Inflammatory macrophage (primary cell): ENCODE measurements around the gene GNG3.
A peak's percentile ranks its signal among the peaks of the same experiment; 100 is the strongest.
"Not testable (repeated sequence)": the region's sequence is repeated elsewhere in the genome, so short reads cannot be mapped to it uniquely, and the experiment has no call there.

Experiments
- DNase-seq, 2 donors: peaks; one replicate each; pipeline ENCODE4 v3.0.0-alpha.2; 2020 to 2022
- total RNA-seq, 18 experiments: gene quantifications; one replicate each; lab custom pipeline; 2026; ENCODE audit warnings: mixed read lengths in 6 of 18, inconsistent platforms in 2 of 18; lab: John Stamatoyannopoulos, UW

GNG3 gene
- 0 to 0.07 (median 0) reads per million in 18 experiments for total RNA-seq

DNA sequence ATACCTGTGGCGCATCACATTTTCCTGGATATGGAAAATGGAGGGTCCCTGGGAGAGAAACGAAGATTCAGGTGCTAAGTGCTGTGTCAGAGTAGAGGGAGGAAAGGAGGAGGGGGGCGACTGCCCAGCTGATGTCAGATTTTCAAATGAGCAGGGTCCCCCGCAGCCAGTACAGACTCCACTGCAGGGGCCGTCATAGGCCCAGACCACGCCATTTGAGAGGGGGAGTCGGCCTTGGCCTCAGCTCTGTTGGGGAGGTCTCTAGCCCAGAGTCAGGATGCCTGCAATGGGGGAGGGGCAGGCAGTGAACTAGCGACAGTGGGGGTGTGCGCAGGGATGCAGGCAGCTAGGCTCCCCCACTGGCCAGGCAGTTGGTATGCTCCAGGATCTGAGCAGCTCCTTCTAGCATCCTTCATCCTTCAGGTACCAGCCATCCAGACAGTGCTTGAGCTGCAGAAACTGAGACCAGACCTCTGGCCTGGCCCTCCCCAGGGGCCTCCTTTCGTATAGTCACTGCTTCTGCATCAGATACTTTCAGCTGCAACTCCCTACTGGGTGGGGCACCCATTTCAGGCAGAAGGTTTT lies at the start of gene GNG3, which contains the start of gene BSCL2:
GNG3 (plus strand) TSS at position 400 of the 585 bp plus-strand sequence. CDS start 620 bp downstream, outside the sequence.
BSCL2 (minus strand) TSS at position 148 of the 585 bp plus-strand sequence. CDS start 229 bp downstream, outside the sequence.
- DNase-seq, result no peak

DNA sequence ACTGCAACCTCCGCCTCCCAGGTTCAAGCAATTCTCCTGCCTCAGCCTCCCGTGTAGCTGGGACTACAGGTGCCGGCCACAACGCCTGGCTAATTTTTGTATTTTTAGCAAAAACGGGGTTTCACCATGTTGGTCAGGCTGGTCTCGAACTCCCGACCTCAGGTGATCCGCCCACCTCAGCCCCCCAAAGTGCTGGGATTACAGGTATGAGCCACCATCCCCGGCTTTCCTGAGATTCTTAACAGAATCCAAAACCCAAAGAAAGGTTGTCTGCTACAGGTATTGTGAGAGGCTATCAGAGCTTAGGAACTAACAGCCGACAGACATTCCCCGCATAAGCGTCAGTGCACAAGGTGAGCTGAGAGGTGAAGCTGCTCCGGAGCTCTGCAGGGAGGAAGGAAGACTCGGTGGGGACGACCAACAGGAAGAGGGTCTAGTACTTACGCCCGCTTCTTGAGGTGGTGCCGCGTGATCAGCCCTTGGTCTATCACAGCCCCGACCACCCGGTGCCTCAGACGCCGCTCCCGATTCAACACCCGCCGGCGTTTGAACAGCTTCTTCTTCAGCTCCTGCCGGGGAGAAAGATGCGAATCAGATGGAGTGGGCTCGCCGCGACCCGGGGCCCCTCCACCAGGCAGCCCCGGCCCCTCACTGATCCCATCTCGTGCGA lies 42.9 kb upstream of the GNG3 start:
- DNase-seq, result no peak

DNA sequence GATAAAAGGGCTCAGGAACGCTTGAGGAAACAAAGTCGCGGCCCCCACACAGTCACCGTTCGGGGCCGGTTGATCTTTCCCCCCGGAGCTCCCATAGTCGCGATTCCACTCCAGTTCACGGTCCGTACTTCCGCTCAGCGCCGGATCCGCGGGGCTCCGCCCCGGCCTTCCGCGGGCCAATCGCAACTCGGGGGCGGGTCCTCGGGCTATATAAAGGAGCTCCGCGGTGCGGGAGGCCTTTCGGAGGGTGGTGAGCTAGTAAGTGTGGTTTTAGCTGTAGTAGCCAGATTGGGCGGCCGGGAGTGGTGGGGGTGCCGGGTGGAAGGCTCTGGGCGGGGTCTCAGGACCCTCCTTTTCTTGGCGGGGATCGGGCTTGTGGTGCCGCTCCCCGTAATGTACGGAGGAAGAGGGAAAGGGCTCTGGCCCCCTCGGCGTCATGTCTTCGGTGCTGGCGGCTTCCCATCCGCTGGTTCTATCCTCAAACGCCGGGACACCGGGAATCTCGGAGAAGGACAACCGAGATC lies 42.3 kb upstream of the GNG3 start, which contains the start of the genes C11orf98 and CSKMT:
C11orf98 (minus strand) TSS at position 136 of the 524 bp plus-strand sequence; CDS start at position 95, 41 bp downstream.
CSKMT (plus strand) TSS at position 238 of the 524 bp plus-strand sequence. CDS start 568 bp downstream, outside the sequence.
- peak; percentile 95 to 96 for DNase-seq

DNA sequence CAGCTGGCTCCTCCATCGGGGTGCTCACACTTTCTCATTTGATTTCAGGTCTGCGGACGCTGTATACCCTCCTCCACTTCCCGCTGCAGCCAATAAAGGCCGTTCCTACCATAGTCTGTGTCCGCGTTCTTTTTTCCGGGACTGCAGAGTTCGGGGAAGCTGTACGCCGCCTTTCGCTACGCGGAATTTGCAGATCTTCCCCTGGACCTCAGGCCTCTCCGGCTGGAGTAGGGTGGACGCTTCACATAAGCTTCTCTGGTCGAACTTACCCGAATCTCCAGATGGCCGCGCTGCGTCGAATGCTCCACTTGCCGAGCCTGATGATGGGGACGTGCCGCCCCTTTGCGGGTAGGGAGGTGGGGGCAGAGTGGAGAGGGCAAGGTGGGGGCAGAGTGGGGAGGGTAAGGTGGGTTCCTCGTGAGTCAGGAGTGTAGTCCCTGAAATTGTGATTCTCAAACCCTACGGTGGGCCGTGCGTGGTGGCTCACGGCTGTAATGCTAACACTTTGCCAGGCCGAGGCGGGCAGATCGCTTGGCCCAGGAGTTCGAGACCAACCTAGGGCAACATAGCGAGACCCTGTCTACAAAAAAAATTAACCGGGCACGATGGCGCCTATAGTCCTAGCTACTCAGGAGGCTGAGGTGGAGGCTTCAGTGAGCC lies 41.7 kb upstream of the GNG3 start:
- DNase-seq, result peak; percentile 51 to 65

DNA sequence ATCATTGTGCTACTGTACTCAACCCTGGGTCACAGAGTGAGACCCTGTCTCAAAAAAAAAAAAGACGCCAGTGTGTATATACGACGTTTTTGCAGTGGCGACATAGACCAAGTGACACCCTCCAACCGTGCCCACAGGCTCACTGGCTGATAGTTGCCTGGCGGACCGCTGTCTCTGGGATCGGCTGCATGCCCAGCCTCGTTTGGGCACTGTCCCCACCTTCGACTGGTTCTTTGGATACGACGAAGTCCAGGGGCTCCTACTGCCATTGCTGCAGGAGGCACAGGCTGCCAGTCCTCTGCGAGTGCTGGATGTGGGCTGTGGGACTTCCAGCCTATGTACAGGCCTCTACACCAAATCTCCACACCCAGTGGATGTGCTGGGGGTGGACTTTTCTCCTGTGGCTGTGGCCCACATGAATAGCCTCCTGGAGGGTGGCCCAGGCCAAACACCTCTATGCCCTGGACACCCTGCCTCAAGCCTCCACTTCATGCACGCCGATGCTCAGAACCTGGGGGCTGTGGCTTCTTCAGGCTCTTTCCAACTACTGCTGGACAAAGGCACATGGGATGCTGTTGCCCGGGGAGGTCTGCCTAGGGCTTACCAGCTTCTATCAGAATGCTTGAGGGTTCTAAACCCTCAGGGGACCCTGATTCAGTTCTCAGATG lies 41.1 kb upstream of the GNG3 start:
- no peak for DNase-seq

DNA sequence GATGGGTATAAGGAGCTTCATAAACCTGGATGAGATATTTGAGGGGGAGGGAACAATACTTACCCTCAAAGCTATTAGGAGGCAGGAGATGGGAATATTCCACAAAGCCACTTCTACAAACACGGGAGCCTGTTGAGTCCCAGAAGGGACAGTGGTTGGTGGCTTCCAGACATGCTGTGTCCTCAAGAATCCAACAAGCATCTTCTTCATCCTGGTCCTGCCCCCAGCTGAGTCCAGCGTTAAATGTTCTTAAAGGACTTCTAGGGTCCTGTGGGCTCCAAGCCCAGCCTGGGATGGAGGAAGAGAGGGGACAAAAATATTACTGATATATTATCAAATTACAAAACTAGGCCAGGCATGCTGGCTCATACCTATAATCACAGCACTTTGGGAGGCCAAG lies 40.0 kb upstream of the GNG3 start:
- no peak for DNase-seq

DNA sequence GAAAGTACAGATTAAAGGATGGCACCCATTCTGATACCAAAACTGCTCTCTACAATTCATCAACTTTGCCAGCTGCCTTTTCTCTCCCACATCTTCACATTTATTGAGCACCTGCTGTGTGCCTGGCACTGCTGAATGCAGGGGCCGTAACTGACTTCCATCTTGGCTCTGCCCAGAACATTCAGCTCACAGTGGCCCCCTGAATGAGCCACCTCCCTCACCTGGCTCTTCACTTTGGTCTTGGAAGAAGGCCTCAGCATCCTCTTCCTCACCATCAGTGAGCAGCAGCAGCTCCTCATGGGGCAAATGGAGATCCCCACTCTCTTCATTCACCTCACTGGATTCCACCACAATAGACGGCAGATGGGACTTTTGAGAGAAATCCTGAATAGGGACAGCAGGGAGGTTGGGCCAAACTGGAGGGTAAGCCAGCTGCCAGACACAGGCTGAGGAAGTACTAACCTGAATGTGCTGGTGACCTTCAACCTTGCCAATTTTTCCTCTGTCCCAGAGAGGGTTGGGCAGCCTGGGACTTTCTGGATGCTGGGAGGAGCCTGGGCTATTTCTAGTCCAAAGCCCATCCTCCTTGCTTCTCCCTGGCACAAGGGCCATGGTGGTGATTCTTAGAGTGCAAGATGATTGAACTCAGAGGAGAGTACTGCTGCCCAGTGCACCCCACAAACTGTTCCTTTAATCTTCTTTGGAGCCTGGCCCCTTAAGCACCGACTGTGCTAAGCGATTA lies 37.9 kb upstream of the GNG3 start:
- no peak for DNase-seq

DNA sequence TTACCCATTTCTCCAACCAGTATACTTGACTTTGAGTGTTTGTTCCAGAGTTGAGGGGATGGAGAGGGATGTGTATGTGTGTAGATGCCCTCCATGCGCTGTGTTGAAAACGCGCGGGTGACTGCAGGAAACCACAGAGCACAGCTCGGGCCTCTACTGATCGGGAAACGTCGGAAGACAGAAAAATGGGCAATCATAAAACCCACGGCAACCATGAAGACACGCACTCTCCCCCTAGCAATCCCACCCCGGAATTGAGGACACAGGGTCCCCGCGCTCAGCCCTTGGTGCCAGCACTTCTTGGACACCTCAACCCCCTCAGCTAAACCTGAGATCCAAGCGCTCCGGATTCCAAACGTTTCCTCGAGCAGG lies 36.3 kb upstream of the GNG3 start:
- peak; percentile 40 to 42 for DNase-seq

DNA sequence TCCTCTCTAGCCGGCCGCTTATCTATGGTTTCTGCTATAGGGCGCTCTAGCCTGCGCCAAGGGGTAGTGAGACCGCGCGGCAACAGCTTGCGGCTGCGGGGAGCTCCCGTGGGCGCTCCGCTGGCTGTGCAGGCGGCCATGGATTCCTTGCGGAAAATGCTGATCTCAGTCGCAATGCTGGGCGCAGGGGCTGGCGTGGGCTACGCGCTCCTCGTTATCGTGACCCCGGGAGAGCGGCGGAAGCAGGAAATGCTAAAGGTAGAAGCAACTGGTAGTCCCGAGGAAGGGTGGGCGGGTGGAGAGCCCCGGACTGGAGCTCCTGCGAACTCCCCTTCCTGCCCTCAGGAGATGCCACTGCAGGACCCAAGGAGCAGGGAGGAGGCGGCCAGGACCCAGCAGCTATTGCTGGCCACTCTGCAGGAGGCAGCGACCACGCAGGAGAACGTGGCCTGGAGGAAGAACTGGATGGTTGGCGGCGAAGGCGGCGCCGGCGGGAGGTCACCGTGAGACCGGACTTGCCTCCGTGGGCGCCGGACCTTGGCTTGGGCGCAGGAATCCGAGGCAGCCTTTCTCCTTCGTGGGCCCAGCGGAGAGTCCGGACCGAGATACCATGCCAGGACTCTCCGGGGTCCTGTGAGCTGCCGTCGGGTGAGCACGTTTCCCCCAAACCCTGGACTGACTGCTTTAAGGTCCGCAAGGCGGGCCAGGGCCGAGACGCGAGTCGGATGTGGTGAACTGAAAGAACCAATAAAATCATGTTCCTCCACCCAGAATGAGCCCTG lies 35.7 kb upstream of the GNG3 start, which contains the start of the genes LBHD1 and UQCC3:
LBHD1 (minus strand) TSS at position 660 of the 782 bp plus-strand sequence. CDS start 2,236 bp downstream, outside the sequence.
UQCC3 (plus strand) TSS at position 66 of the 782 bp plus-strand sequence; CDS start at position 139, 73 bp downstream.
- DNase-seq, result peak; percentile 84 to 92

DNA sequence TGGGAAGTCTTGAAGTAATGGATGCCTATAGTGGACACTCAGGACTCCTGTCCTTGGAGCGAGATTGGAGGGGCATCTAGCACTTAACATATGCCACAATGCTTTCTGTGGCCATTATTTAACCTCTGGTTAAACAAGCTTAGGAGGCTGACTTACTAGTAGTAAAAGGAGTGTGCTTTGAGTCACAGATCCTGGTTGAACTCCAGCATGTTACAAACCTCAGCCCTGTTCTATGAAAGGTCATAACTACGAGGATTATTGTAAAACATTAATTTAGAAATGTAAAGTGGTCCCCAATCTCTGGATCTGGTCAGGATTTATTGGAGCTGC lies 34.3 kb upstream of the GNG3 start:
- DNase-seq, result no peak

DNA sequence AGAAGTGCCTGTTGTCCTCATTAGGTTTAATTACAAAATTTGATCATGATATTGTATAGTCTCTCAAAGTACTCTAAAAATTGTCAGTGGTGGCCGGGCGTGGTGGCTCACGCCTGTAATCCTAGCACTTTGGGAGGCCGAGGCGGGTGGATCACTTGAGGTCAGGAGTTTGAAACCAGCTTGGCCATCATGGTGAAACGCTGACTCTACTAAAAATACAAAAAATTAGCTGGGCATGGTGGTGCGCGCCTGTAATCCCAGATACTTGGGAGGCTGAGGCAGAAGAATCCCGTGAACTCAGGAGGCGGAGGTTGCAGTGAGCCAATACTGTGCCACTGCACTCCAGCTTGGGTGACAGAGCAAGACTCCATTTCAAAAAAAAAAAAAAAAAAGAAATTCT lies 32.1 kb upstream of the GNG3 start:
- DNase-seq, result not testable (repeated sequence)

DNA sequence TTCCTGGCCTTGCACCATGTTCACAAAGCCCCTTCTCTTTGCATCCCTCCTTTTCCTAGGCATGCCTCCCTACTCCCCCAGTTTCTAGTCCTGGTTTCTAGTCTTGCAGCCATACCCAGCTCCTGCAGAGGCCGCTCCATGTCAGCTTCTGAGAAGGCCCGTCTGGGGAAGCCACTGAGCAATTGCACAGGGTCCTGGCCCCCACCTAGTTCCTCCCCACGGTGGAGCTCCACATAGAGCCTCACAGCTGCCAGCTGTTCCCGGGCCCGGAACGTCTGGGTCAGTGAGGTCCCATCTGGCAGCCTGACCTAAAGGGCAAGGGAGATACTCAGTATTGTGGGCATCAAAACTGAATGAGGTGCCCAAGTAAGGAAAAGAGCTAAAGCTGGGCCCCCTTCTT lies 30.8 kb upstream of the GNG3 start:
- no peak for DNase-seq

DNA sequence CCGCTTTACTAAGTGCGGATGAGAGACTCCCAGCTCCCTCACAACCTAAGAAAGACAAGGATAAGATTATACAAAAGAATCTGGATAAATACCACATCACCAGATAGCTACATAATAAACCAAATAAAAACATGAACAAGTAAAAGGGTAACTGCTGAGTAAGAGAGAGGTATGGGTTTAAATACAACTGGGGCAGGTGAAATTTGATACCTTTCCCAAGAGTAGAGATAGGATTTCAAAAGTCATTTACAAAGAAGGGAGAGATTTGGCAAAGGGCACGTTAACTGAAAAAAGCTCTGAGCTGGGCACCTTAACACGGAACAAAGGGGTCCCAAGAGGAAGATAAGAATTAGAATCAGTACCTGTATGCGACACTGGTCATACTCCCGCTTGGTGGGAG lies 30.3 kb upstream of the GNG3 start:
- DNase-seq, result no peak

DNA sequence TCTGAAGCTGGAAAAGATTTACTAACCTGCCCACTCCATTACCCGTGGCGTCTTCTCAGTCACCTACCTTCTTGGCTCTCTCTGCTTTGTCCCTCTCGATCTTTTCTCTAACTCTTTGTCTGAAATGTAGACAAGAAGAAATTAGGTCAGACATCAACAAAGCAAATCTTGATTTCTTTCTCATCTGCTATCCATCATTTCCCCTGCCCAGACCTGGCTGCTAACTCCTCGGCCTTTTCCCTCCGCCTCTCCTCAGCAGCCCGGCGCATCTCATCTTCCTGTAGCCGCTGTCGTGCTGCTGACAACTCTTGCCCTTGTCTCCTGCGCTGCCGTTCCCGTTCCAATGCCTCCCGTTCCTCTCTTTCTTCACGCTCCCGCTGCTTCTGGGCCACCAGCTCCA lies 29.8 kb upstream of the GNG3 start:
- DNase-seq, result no peak

DNA sequence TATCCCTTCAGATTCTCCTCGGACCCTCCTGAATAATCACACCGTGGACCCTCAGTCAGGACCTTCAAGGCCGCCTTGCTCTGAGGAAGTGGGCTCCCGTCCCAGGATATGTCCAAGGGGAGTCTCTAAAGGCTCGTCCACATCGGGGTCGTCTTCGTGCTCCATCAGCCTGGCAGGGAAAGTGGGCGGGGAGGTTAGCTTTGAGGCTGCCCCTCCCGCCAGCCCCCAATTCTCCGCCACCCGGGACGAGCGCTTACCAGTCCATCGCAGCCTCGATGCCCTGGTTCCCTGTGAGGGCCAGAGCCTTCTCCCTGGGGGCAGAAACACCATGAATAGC lies 29.1 kb upstream of the GNG3 start:
- DNase-seq, result no peak

DNA sequence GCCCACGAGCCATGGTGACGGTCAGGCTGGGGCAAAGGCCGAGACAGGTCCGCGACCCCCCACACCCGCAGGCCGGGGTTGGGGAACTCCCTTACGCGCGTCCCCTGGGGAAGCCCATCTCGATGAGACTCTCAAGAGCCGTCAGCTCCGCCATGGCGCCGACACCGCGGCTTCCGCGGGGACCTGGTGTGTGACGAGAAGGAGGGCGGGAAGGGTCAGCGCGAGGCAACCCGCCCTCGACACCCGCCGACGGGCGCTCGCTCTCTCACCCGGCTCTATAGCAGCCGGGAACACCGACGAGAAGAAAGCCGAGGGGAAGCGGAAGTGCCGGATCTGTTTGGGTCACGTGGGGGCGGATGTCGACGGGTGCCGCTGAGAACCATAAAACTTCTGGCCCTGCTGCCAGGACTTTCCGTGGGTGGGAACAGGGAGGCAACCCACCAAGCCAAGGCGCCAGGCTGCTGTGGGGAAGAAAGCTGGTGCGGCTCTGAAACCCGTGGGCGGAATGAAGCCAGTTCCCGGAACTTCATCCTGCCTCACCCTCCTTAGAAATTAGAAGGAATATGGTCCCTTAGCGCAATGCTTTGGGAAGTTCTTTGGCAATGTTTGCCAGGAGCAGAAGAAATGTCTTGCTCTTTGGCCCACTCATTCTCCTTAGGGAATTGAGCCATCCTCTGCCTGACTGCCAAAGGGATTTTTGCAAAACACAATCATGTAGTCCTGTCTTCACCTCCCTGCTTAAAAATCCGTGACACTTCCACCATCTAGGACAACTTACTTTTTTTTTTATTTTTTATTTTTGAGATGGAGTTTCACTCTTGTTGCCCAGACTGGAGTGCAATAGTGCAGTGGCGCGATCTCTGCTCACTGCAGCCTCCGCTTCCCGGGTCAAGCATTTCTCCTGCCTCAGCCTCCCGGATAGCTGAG lies 28.4 kb upstream of the GNG3 start, which contains the start of gene UBXN1:
UBXN1 (minus strand) TSS at position 304 of the 927 bp plus-strand sequence; CDS start at position 154, 150 bp downstream.
- peak; percentile 97 to 99 for DNase-seq

DNA sequence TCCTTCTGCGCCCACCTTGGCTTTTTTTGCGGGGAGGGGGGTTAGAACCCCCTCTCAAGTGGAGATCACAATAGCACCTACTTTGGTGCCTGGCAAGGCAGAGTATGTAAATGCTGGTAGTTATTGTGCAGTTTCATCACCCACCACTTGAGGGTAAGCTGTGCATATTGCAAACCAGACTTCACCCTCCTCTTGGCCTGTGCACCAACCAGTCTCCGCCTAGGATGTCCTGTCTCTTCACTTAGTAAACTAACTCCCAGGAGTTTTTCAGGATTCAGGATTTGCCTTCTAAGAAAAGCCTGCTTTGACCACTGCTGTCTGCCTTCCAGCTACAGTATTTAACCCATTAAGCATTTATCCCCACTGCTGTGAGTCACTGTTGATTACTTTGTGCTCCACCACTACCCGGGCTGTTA lies 26.6 kb upstream of the GNG3 start:
- DNase-seq, result peak; percentile 67 to 71

DNA sequence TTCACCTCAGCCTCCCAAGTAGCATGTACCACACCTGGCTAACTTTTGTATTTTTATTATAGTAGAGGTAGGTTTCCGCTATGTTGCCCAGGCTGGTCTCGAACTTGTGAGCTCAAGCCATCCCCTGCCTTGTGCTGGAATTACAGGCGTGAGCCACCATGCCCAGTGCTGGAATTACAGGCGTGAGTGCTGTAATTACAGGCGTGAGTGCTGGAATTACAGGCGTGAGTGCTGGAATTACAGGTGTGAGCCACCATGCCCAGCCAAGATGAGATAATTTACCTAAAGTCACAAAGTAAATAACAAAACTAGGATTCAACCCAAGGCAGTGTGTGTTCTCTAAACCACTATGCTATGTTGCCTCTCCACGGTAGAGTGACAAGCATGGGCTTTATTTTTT lies 25.0 kb upstream of the GNG3 start:
- no peak for DNase-seq

DNA sequence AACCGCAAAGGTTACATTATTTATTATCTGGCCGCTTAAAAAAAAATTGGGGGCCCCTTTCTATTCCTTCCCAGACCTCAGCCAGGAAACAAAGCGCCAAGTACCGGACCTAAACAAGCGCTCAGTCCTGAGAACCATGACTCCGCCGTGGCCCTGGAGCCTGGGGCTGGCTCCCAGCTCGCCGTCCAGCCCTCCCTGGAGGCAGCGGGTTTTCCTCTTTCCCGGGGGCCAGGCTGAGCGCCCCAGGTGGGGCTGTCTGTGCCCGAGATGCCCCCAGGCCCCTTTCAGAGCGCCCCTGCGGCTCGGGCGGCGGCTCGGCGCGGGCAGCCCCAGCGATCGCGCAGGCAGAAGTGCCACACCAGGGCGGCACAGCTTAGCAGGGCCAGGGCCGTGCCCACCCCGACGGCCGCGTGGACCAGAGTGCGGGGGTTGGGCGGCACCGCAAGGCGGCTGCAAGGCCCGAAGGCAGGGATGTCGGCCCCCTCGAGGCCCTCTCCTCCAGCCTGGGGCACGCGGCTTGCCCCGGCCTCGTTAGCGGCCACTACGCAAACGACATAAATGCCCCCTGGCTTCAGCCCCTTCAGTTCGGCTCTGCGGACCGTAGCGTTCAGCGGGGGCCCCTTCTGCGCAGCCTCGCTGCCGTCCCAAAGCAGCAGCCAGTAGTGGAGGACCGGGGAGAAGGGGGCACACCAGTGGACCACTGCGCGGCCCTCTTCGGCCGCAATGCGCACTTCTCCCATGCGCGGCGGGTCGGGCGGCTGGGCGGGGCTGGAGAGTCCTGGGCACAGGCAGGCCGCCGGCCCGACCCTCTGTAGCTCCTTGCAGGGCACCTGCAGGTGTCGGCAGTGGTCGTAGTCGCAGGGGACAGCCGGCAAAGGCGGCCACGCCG lies 19.7 kb upstream of the GNG3 start:
- DNase-seq, result no peak
